Ishikawa (cell line): Measurements from ENCODE around the gene RANBP17.

Source experiments
- CEBPB ChIP-seq: IDR thresholded peaks from 2 replicates; pipeline ENCODE4 v1.6.1; 2012
- CREB1 ChIP-seq: IDR thresholded peaks from 2 replicates; pipeline ENCODE4 v1.6.1; 2012; ENCODE audit warnings: low read depth
- EGR1 ChIP-seq: IDR thresholded peaks from 2 replicates; pipeline ENCODE4 v1.6.1; 2012
- EP300 ChIP-seq: IDR thresholded peaks from 2 replicates; pipeline ENCODE4 v1.6.1; 2012; ENCODE audit warnings: borderline replicate concordance
- FOXM1 ChIP-seq: IDR thresholded peaks from 2 replicates; pipeline ENCODE4 v1.6.1; 2012; ENCODE audit warnings: low read depth, borderline replicate concordance
- MAX ChIP-seq: IDR thresholded peaks from 2 replicates; pipeline ENCODE4 v1.6.1; 2012
- NFIC ChIP-seq: IDR thresholded peaks from 2 replicates; pipeline ENCODE4 v1.6.1; 2012
- RAD21 ChIP-seq: IDR thresholded peaks from 2 replicates; pipeline ENCODE4 v1.6.1; 2012; ENCODE audit warnings: low read depth
- REST ChIP-seq: IDR thresholded peaks from 2 replicates; pipeline ENCODE4 v1.6.1; 2012; ENCODE audit warnings: low read depth, mild to moderate bottlenecking
- TAF1 ChIP-seq: IDR thresholded peaks from 2 replicates; pipeline ENCODE4 v1.6.1; 2012; ENCODE audit warnings: low read depth, mild to moderate bottlenecking
- TCF12 ChIP-seq: IDR thresholded peaks from 2 replicates; pipeline ENCODE4 v1.6.1; 2012; ENCODE audit warnings: low read depth
- TEAD4 ChIP-seq: IDR thresholded peaks from 2 replicates; pipeline ENCODE4 v1.6.1; 2012
- USF1 ChIP-seq: IDR thresholded peaks from 2 replicates; pipeline ENCODE4 v1.6.1; 2012
- YY1 ChIP-seq: IDR thresholded peaks from 2 replicates; pipeline ENCODE4 v1.6.1; 2012; ENCODE audit warnings: low read depth
- ZBTB7A ChIP-seq: IDR thresholded peaks from 2 replicates; pipeline ENCODE4 v1.6.1; 2012; ENCODE audit warnings: low read depth

The RANBP17 gene

GRCh38 chr5:170863646-170864045 lies 1.8 kb downstream of the RANBP17 start:
- TF ChIP-seq YY1 (no peak), FOXM1 (no peak), USF1 (no peak), REST (no peak), MAX (no peak), ZBTB7A (no peak), NFIC (no peak), CEBPB (no peak), EGR1 (no peak), TAF1 (no peak), TEAD4 (no peak), CREB1 (no peak), EP300 (no peak), RAD21 (no peak)

GRCh38 chr5:170865622-170866021 lies 3.8 kb downstream of the RANBP17 start:
- TF ChIP-seq ZBTB7A (no peak), TEAD4 (no peak), USF1 (no peak)

- no peak for TF ChIP-seq CEBPB
- no peak for TF ChIP-seq USF1
- no peak for TF ChIP-seq EGR1
- no peak for TF ChIP-seq TEAD4
- no peak for TF ChIP-seq TCF12
- no peak for TF ChIP-seq NFIC
- TF ChIP-seq FOXM1, result no peak
- no peak for TF ChIP-seq MAX
- no peak for TF ChIP-seq CREB1
- TF ChIP-seq REST, result no peak
Measured at GRCh38 chr5:170867825-170868224, 6.0 kb downstream of the RANBP17 start.

- TF ChIP-seq TCF12 (no peak), USF1 (no peak), FOXM1 (no peak)
Measured at GRCh38 chr5:170874017-170874416, 12.2 kb downstream of the RANBP17 start.

- TF ChIP-seq USF1 (no peak), EGR1 (no peak), TCF12 (no peak), ZBTB7A (no peak), MAX (no peak), EP300 (no peak), NFIC (no peak)
Measured at GRCh38 chr5:170875811-170876210, 14.0 kb downstream of the RANBP17 start.

- TF ChIP-seq YY1 (no peak), TAF1 (no peak), TCF12 (no peak), REST (no peak), ZBTB7A (no peak), CREB1 (no peak), TEAD4 (no peak), MAX (no peak), RAD21 (no peak), EGR1 (no peak), FOXM1 (no peak), NFIC (no peak), CEBPB (no peak), EP300 (no peak), USF1 (no peak)
Measured at GRCh38 chr5:170880084-170880483, 18.3 kb downstream of the RANBP17 start.
